Thoracic aorta (tissue), 2 donors: ENCODE results near the gene DHRS4L2. TPM values are rescaled to one million over a fixed set of nuclear protein-coding genes. Genes with fewer than 3 reads are reported as not detected.
"Not testable (repeated sequence)": the region's sequence is repeated elsewhere in the genome, so short reads cannot be mapped to it uniquely, and the experiment has no call there.

ENCODE experiments used
- ATAC-seq: fragments of 150-250 bp; one replicate; pipeline ENCODE4 v1.8.0; 2017; ENCODE audit warnings: low read depth; ENCODE audit not compliant: insufficient number of reproducible peaks, low FRiP score
- DNase-seq: peaks from one replicate; pipeline ENCODE4 v3.0.0-alpha.2; 2020; ENCODE audit warnings: low spot score
- H3K27ac ChIP-seq, 2 donors: fragments of 200-600 bp; sonication (generic); 1 replicate in 1 of 2; 2 replicates in 1 of 2; pipeline ENCODE4 v1.5.1; 2016; ENCODE audit warnings: mild to moderate bottlenecking in 2 of 2, moderate library complexity in 2 of 2
- H3K27me3 ChIP-seq: fragments of 200-600 bp; sonication (generic); replicated peaks from 2 replicates; pipeline ENCODE4 v1.6.0; 2016; ENCODE audit warnings: mild to moderate bottlenecking; ENCODE audit not compliant: insufficient read depth
- H3K36me3 ChIP-seq: fragments of 200-600 bp; sonication (generic); one replicate; pipeline ENCODE4 v1.5.1; 2016
- H3K4me1 ChIP-seq, 2 donors: fragments of 200-600 bp; sonication (generic); 1 replicate in 1 of 2; 2 replicates in 1 of 2; pipeline versions ENCODE4 v1.5.1 to v1.6.0; 2016; ENCODE audit warnings: low read depth in 2 of 2, mild to moderate bottlenecking in 1 of 2; ENCODE audit not compliant: control insufficient read depth in 1 of 2
- H3K4me3 ChIP-seq: fragments of 200-600 bp; sonication (generic); 2 replicates; pipeline ENCODE4 v1.5.1; 2016; ENCODE audit warnings: mild to moderate bottlenecking
- H3K9me3 ChIP-seq: fragments of 200-600 bp; sonication (generic); 2 replicates; pipeline ENCODE4 v1.5.1; 2016
- total RNA-seq, 2 donors: library from RNA; depleted of rRNA; stranded (reverse); fragments of >200 nt; gene quantifications; one replicate each; pipeline versions ENCODE4 v1.1.0 to v1.2.3, GENCODE V29; 2016
- TF ChIP-seq, protein P1 (sequence below): fragments of 200-600 bp; sonication (generic); IDR thresholded peaks from one replicate; pipeline ENCODE4 v1.5.1; 2019; ENCODE audit warnings: antibody characterized with exemption

DHRS4L2 gene
- total RNA-seq, 2 donors from 2014 or later = 5.5 to 6.9 TPM

DNA sequence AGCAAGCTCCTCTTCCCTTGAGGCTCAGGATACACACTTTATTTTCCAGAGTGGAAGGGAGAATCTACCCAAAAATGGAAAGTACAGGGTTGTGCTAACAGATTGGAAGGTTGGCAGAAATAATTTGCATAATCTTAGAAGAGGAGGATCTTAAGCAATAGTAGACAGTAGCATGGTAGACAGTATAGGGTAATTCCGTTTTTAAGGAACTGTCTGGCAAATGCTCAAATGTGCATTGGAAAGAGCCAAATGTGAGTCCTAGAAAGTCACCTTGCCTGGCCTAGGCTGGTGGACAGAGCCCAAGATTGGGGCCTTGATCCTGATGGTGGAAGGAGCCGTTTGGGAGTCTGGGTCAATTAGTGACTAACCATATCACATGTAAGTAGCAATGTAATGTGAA lies 50.0 kb downstream of the DHRS4L2 start:
- no peak overlapping the region for H3K4me3 ChIP-seq
- no peaks in the 10 kb centered on the region for H3K9me3 ChIP-seq
- H3K36me3 ChIP-seq = no peaks in the 10 kb centered on the region
- DNase-seq (no peak), ATAC-seq (no peak)
- TF ChIP-seq, protein P1, sequence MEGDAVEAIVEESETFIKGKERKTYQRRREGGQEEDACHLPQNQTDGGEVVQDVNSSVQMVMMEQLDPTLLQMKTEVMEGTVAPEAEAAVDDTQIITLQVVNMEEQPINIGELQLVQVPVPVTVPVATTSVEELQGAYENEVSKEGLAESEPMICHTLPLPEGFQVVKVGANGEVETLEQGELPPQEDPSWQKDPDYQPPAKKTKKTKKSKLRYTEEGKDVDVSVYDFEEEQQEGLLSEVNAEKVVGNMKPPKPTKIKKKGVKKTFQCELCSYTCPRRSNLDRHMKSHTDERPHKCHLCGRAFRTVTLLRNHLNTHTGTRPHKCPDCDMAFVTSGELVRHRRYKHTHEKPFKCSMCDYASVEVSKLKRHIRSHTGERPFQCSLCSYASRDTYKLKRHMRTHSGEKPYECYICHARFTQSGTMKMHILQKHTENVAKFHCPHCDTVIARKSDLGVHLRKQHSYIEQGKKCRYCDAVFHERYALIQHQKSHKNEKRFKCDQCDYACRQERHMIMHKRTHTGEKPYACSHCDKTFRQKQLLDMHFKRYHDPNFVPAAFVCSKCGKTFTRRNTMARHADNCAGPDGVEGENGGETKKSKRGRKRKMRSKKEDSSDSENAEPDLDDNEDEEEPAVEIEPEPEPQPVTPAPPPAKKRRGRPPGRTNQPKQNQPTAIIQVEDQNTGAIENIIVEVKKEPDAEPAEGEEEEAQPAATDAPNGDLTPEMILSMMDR = no peak
- no peak overlapping the region for H3K27ac ChIP-seq
- no peaks in the 10 kb centered on the region for H3K27me3 ChIP-seq
- H3K4me1 ChIP-seq = peaks cover 0 to 12% of the 10 kb centered on the region in 2 donors

DNA sequence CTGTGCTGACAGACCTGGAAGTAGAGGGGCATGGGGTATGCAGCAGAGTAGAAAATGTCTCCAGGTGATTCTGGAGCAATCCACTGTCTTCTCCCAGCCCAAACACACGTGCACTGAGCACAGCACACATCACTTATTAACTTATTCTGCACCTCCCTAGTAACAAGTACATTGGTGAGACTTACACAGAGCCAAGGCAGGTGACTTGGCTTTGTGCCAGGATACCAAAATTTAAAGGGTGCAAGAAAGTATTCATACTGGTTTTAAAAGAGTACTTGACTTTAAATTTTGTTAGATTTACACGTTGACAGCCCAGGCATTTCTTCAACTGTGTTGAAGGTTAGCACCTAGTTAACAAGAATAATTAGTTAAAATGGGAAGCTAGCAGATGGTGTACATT lies 52.0 kb downstream of the DHRS4L2 start:
- DNase-seq (no peak), ATAC-seq (no peak)
- TF ChIP-seq, protein P1 = no peak
- Histone ChIP-seq H3K36me3 (no peaks in the 10 kb centered on the region), H3K9me3 (no peaks in the 10 kb centered on the region), H3K4me1 (peaks cover 0 to 12% of the 10 kb centered on the region in 2 donors), H3K27ac (no peak overlapping the region), H3K4me3 (no peak overlapping the region), H3K27me3 (no peaks in the 10 kb centered on the region)

DNA sequence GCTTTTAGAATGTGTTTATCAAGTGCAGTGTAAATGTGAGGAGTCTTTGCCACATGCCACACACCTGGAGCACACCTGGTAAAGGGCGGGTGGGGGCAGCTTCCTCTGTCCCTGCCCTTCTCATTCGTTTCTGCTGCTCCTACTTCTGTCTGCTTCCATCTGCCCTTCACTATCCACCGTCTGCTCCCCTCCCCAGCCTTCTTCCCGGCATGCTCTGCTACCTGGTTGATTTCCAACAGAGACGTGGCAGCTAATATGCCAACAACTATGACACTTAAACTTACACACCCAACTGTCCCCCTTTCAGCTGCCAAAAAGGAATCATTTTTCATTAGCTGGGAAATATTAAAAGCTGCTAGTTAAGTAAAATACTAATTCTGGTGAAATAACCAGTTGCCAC lies 54.0 kb downstream of the DHRS4L2 start:
- no peak for DNase-seq
- Histone ChIP-seq H3K36me3 (no peaks in the 10 kb centered on the region), H3K27me3 (no peaks in the 10 kb centered on the region), H3K9me3 (no peaks in the 10 kb centered on the region), H3K4me1 (peaks cover 0 to 2% of the 10 kb centered on the region in 2 donors), H3K4me3 (no peak overlapping the region), H3K27ac (no peak overlapping the region)
- ATAC-seq = no peak
- TF ChIP-seq, protein P1 = no peak

DNA sequence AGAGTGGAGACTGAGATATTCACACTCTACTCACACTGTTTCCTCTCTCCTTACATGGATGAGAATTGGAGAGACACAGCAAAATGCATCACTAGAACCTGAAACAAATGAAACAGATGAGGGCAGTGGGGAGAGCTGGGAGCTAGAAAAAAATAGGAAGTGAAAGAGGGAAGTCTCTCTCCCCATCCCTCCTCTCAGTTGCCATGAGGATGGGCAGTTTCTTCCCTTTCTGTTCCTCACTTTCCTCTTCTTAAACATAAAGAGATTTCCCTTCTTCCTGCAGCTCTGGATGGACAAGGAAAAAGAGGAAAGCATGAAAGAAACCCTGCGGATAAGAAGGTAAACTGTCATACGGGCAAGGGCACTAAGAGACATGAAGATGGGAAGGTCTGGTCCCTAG lies 60.3 kb downstream of the DHRS4L2 start:
- not testable (repeated sequence) for H3K4me3 ChIP-seq, DNase-seq, H3K27me3 ChIP-seq, H3K27ac ChIP-seq, H3K9me3 ChIP-seq, ATAC-seq, H3K36me3 ChIP-seq
- H3K4me1 ChIP-seq = peaks cover 8 to 14% of the 10 kb centered on the region in 2 donors

DNA sequence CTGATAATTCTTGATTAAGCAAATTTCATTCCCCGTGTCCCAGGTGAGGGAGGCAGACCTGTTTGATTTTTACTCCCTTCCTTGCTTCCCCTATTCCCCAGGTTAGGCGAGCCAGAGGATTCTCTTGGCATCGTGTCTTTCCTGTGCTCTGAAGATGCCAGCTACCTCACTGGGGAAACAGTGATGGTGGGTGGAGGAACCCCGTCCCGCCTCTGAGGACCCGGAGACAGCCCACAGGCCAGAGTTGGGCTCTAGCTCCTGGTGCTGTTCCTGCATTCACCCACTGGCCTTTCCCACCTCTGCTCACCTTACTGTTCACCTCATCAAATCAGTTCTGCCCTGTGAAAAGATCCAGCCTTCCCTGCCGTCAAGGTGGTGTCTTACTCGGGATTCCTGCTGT lies 62.0 kb downstream of the DHRS4L2 start:
- not testable (repeated sequence) for H3K27ac ChIP-seq, ATAC-seq, H3K36me3 ChIP-seq, DNase-seq, H3K27me3 ChIP-seq, H3K4me3 ChIP-seq, H3K9me3 ChIP-seq
- peaks cover 8 to 14% of the 10 kb centered on the region in 2 donors for H3K4me1 ChIP-seq

DNA sequence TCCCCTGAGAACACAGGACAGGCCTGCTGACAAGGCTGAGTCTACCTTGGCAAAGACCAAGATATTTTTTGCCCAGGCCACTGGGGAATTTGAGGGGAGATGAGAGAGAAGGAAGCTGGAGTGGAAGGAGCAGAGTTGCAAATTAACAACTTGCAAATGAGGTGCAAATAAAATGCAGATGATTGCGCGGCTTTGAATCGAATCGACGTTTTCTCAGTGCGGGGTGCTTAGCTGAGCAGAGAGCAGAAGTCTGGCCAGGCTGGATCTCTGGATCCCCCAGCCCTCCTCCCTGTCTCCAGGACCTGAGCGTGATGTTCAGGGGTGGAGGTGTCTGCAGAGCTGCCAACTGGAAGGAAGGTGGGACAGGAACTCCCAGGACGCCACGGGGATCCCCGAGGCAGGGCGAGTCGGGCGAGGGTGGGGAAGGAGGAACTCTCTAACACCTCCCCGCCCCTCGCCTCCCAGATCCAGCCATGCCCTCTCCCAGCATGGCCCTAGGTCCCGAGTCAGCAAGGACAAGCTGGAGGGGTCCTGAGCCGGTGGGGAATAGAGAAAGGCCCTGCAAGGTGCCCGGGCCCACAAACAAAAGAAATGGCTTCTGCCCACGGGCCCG lies 62.6 kb downstream of the DHRS4L2 start:
- H3K27me3 ChIP-seq = no peaks in the 10 kb centered on the region
- no peak overlapping the region for H3K27ac ChIP-seq
- no peak for ATAC-seq
- no peaks in the 10 kb centered on the region for H3K9me3 ChIP-seq
- TF ChIP-seq, protein P1 = no peak
- H3K36me3 ChIP-seq = no peaks in the 10 kb centered on the region
- H3K4me3 ChIP-seq = peak overlapping the region; percentile 88
- peaks cover 8 to 14% of the 10 kb centered on the region in 2 donors for H3K4me1 ChIP-seq
- DNase-seq = no peak
